Measurements from ENCODE around the gene DSCAML1. TPM values are rescaled to one million over a fixed set of nuclear protein-coding genes. Genes with fewer than 3 reads are reported as not detected.

DSCAML1 gene
- total RNA-seq, 1 donor from 2014 or later: 0.09 TPM

DNA sequence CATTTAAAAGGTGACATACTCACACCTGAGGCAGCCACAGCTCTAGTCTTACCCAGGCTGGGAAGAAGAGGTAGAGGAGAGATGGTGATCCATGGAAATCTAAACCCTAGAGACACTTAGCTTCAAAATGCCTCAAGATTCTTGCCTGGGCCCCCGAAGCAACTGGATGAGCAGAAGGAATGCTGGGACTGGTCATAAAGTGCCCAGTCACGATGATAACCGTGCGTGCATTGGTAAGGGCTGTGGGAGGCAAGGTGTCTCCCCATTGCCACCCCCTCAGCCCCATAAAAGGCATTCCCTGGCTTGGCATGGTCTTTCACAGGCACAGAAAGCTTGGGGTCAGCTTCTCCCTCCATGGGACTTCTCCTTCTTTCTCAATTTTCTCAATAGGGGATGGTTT, 144.5 kb downstream of the DSCAML1 start:
- DNase-seq (ENCODE audit: low read depth, low spot score): no peak
- H3K4me1 Mint-ChIP-seq: peaks cover 18% of the 10 kb centered on the region
- no peak overlapping the region for H3K27ac Mint-ChIP-seq (ENCODE audit: unreplicated experiment)
- H3K9me3 Mint-ChIP-seq: no peaks in the 10 kb centered on the region
- TF ChIP-seq, protein P1, sequence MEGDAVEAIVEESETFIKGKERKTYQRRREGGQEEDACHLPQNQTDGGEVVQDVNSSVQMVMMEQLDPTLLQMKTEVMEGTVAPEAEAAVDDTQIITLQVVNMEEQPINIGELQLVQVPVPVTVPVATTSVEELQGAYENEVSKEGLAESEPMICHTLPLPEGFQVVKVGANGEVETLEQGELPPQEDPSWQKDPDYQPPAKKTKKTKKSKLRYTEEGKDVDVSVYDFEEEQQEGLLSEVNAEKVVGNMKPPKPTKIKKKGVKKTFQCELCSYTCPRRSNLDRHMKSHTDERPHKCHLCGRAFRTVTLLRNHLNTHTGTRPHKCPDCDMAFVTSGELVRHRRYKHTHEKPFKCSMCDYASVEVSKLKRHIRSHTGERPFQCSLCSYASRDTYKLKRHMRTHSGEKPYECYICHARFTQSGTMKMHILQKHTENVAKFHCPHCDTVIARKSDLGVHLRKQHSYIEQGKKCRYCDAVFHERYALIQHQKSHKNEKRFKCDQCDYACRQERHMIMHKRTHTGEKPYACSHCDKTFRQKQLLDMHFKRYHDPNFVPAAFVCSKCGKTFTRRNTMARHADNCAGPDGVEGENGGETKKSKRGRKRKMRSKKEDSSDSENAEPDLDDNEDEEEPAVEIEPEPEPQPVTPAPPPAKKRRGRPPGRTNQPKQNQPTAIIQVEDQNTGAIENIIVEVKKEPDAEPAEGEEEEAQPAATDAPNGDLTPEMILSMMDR (conservative IDR thresholded peaks at IDR 0.05): no peak
- H3K4me3 Mint-ChIP-seq: no peak overlapping the region
- H3K36me3 Mint-ChIP-seq (ENCODE audit: low read depth): no peaks in the 10 kb centered on the region
- peaks cover 5% of the 10 kb centered on the region for H3K27me3 Mint-ChIP-seq (ENCODE audit: low read depth)

DNA sequence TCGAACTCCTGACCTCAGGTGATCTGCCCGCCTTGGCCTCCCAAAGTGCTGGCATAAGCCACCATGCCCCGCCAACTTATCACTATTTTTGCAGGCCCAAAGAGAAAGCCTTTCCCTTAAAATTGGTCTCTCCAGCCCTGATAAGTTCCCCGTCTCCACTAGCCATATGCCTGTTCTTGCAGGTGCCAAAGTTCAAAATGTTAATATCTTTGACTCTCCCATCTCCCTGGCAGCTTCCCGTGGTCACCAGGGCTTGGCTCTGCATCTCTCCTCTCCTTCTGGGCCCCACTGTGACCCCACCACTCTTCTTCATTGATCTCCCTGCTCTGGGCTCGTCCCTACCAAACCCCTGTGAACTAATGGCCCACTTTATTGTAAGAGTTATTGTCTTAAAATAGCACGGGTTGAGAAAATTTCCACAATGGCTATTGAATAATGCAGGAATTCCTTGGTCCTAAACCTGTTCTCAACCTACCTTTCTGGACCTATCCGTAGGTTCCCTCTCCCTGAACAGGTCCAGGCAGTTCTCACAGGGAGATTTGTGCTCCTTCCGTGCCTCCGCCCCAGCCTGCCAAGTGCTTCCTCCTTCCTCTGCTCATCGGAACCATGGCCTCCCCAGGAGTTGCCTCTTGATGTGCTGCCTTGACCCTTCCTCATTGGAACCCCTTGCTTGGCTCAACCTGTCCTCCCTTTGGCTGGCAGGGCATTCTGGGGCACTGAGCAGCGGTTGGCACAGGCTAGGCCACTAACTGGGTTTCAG, 147.5 kb downstream of the DSCAML1 start:
- no peaks in the 10 kb centered on the region for H3K9me3 Mint-ChIP-seq
- no peaks in the 10 kb centered on the region for H3K36me3 Mint-ChIP-seq (ENCODE audit: low read depth)
- no peak overlapping the region for H3K27ac Mint-ChIP-seq (ENCODE audit: unreplicated experiment)
- TF ChIP-seq, protein P1 (conservative IDR thresholded peaks at IDR 0.05): no peak
- H3K27me3 Mint-ChIP-seq (ENCODE audit: low read depth): peaks cover 5% of the 10 kb centered on the region
- peaks cover 13% of the 10 kb centered on the region for H3K4me1 Mint-ChIP-seq
- no peak overlapping the region for H3K4me3 Mint-ChIP-seq
- no peak for DNase-seq (ENCODE audit: low read depth, low spot score)

DNA sequence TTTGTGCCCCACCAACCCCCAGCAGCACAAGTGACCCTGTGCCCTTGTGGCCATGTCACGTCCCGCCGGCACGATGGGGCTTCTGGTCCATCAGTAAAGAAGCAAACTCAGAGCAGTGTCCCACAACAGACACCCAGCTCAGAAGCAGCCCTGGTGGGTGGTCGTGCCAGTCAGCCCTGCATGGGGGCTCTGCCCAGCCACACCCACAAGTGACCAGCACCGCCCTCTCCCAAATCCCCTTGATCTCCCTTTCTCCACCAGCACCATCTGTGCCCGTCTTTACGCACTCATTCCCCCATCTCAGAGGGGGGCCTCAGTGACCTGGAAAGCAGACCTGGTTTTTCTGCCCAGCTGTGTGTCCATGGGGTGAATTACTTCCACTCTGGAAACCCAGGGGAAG, 149.1 kb downstream of the DSCAML1 start:
- no peak overlapping the region for H3K4me3 Mint-ChIP-seq
- H3K27me3 Mint-ChIP-seq (ENCODE audit: low read depth): no peaks in the 10 kb centered on the region
- no peak for DNase-seq (ENCODE audit: low read depth, low spot score)

DNA sequence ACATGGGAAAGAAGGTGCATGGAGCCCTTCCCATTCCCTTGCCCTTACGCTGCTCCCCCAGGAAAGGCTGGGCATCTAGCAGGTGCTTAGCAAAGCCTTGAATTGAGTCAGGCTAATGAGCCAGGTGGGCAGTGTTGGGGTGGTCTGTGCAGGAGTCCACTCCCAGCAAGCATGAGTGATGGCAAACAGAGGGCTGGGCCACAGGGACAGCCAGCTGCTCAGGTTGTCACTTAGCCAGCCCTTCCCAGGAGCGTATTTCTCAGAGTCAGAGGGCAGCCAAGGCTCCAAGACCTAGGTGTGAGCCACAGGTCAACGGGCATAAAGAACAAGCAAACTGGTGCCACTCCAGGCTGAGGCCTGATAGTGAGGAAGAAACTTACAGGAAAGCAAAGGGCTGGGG, 149.8 kb downstream of the DSCAML1 start:
- Mint-ChIP-seq H3K36me3 (ENCODE audit: low read depth) (no peaks in the 10 kb centered on the region), H3K4me1 (peaks cover 32% of the 10 kb centered on the region), H3K27me3 (ENCODE audit: low read depth) (no peaks in the 10 kb centered on the region)

More for the DNA sequence above, 149.1 kb downstream of the DSCAML1 start:
- Mint-ChIP-seq H3K27ac (ENCODE audit: unreplicated experiment) (no peak overlapping the region), H3K9me3 (no peaks in the 10 kb centered on the region), H3K36me3 (ENCODE audit: low read depth) (no peaks in the 10 kb centered on the region), H3K4me1 (peaks cover 29% of the 10 kb centered on the region)
- TF ChIP-seq, protein P1 (conservative IDR thresholded peaks at IDR 0.05): no peak

DNA sequence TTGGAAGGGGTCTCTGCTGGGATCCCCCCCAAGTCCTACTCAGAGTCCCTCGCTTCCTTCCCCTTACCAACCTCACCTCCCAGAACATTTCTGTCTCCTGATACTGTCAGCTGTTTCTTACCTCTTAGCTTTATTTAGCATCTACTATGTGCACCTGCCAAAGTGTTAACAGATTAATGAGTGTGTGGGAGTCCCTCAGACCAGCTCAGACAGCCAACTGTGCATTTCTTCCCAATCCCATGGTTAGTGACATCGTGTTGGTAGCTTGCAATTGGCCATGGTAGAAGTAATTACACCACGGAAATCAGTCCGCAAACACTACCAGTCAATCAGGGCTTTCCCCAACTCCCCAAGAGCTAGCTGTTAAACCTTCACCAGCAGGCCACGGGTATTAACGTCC, 150.6 kb downstream of the DSCAML1 start:
- H3K4me1 Mint-ChIP-seq: peaks cover 32% of the 10 kb centered on the region
- TF ChIP-seq, protein P1 (conservative IDR thresholded peaks at IDR 0.05): no peak
- H3K27me3 Mint-ChIP-seq (ENCODE audit: low read depth): no peaks in the 10 kb centered on the region
- no peaks in the 10 kb centered on the region for H3K9me3 Mint-ChIP-seq
- no peak for DNase-seq (ENCODE audit: low read depth, low spot score)
- no peak overlapping the region for H3K4me3 Mint-ChIP-seq
- H3K27ac Mint-ChIP-seq (ENCODE audit: unreplicated experiment): no peak overlapping the region
- no peaks in the 10 kb centered on the region for H3K36me3 Mint-ChIP-seq (ENCODE audit: low read depth)

More for the DNA sequence above, 149.8 kb downstream of the DSCAML1 start:
- DNase-seq (ENCODE audit: low read depth, low spot score): no peak
- H3K27ac Mint-ChIP-seq (ENCODE audit: unreplicated experiment): no peak overlapping the region
- H3K9me3 Mint-ChIP-seq: no peaks in the 10 kb centered on the region
- TF ChIP-seq, protein P1 (conservative IDR thresholded peaks at IDR 0.05): no peak
- H3K4me3 Mint-ChIP-seq: no peak overlapping the region

All from neural crest cell (in vitro differentiated cells).